ENCODE data around the gene KCNQ5.
A peak's percentile ranks its signal among the peaks of the same experiment; 100 is the strongest.
"Not testable (repeated sequence)": the region's sequence is repeated elsewhere in the genome, so short reads cannot be mapped to it uniquely, and the experiment has no call there.

KCNQ5 gene

GRCh38 chr6:73151732-73152131 is 529.9 kb downstream of the KCNQ5 start:
- DNase-seq = no peak

GRCh38 chr6:73152556-73152955 is 530.7 kb downstream of the KCNQ5 start:
- no peak for DNase-seq

DNA sequence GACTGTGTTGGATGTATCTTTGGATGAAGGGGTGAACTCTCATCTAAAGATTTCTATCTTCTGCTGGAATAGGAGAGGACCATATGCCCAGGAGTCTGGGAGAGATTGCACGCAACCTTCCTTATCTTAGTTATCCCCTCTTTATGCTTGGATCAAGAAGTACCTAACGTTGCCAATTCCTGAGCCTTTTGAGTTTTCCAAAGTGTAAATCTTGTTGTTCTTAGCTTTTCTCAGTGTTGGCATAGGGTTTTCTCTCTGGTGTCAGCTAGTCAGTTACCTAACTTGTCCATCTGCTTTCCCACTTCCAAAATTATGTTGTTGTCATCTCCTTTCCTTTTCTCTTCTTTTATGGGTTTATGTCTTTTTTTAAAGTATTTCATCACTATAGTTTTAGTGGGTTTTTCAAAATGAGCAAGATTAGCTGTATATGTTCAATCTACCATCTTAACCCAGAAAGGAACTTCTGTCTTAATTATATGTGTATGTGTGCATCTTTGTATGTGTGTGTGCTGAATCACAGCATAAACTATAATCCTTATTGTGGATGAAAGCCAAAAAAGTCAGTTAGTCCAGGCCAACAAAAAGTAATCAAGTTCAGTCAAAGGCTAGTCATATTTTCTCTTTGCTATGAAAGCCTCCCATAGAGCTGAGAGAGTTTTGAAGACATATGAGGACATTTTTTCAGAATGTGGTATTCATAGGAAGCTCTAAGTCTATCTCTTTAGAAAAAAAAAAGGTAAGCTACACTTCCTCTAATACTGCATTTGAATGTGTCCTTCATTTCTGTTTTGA is 531.3 kb downstream of the KCNQ5 start:
- DNase-seq = no peak

GRCh38 chr6:73156793-73157767 is 535.2 kb downstream of the KCNQ5 start:
- DNase-seq = no peak

- no peak for DNase-seq
These were observed 536.0 kb downstream of the KCNQ5 start for GRCh38 chr6:73157870-73158269.

- DNase-seq = no peak
These were observed 547.2 kb downstream of the KCNQ5 start for GRCh38 chr6:73169111-73169510.

DNA sequence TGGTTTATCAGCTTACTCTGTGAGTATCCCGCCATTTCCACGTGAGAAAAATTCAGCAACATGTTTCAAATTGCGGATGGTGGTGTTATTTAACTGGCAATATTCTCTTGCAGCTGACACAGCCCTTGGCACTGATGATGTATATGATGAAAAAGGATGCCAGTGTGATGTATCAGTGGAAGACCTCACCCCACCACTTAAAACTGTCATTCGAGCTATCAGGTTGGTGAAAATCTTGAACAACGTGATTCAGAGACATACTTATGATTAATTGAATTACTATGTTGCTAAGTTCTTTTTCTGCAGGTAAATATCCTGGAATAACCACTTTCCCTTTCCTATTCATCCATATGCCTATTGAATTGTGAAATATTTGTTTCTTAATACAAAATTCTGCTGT is 547.8 kb downstream of the KCNQ5 start:
- no peak for DNase-seq

GRCh38 chr6:73174646-73175045 is 552.8 kb downstream of the KCNQ5 start:
- no peak for DNase-seq

GRCh38 chr6:73176057-73176456 is 554.2 kb downstream of the KCNQ5 start:
- DNase-seq = no peak

GRCh38 chr6:73177221-73177944 is 555.5 kb downstream of the KCNQ5 start:
- DNase-seq = no peak

GRCh38 chr6:73180076-73180738 is 558.3 kb downstream of the KCNQ5 start:
- DNase-seq = no peak

DNA sequence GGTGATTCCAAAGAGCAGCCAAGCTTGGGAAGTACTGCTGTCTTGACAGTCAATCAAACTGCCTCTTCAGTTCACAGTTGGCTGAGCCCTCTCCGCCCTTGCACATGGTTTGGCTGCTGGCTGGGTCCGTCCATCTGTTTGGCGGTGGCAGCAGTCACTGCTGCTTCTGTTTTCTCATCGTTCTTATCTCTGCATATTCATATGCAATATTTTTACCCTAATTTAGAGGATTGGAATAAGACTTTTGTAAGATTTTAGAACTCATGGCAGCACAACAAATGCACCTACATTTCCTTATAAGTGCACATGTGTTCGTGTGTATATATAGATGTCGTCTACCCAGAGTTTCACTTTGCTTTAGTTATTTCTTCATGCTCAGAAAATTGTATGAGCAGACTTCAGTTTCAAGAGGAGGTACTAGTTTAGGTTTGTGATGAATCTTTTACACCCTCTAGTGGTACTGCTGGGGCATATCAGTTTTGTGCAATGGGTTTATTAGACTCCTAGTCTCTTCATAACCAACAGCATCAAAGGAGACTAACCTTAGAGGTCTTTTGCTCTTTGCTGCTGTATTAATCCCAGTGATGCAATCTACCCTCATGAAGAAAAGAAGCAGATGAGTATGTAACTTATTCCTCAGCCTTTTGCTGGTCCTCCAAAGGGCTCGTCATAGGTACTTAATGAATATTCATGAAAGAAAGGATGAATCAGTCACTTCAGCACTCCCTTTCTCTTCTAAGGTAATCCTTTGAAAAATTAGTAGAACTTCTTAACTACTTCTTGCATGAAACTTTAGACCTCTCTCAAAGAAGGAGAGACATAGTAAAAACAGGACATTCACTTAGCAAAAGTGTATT is 559.1 kb downstream of the KCNQ5 start:
- peak; percentile 33 for DNase-seq

GRCh38 chr6:73182021-73182607 is 560.2 kb downstream of the KCNQ5 start:
- DNase-seq = no peak

DNA sequence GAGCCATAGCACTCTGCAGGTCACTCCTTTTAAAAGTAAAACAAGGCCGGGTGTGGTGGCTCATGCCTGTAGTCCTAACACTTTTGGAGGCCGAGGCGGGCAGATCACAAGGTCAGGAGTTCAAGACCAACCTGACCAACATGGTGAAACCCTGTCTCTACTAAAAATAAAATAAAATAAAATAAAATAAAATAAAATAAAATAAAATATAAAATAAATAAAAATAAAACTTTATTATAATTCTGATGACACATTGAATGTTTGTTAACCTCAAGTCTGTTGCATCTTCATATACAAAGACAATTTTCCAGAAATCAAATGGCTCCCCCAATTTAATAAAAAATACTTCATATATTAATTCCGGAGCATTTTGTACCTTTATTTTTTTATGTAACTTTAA is 571.4 kb downstream of the KCNQ5 start:
- not testable (repeated sequence) for DNase-seq

DNA sequence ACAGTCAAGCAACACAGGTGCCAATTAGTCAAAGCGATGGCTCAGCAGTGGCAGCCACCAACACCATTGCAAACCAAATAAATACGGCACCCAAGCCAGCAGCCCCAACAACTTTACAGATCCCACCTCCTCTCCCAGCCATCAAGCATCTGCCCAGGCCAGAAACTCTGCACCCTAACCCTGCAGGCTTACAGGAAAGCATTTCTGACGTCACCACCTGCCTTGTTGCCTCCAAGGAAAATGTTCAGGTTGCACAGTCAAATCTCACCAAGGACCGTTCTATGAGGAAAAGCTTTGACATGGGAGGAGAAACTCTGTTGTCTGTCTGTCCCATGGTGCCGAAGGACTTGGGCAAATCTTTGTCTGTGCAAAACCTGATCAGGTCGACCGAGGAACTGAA is 572.9 kb downstream of the KCNQ5 start:
- DNase-seq = no peak

GRCh38 chr6:73200247-73200646 is 578.4 kb downstream of the KCNQ5 start:
- DNase-seq = no peak

- no peak for DNase-seq
These were observed 578.9 kb downstream of the KCNQ5 start for GRCh38 chr6:73200735-73201134.

DNA sequence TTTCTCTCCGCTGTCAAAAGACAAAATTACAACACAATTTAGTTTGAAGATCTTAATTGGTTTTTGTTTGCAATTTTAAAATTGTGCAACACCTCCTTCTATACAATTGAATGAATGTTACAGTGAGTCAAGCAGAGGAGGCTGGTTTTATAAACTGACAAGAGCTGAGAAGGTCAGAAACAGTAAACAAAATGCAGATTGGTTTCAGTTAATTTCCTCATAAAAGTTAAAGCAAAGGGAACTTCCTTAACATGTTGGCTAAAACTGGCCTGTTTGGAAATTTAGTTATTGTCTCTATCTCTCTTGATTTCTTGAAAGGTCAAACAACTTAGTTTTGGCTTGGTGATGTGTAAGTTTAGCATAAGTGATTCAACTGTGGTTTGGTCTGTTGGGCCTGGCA is 581.2 kb downstream of the KCNQ5 start:
- DNase-seq = no peak

GRCh38 chr6:73204252-73204651 is 582.4 kb downstream of the KCNQ5 start:
- no peak for DNase-seq

DNA sequence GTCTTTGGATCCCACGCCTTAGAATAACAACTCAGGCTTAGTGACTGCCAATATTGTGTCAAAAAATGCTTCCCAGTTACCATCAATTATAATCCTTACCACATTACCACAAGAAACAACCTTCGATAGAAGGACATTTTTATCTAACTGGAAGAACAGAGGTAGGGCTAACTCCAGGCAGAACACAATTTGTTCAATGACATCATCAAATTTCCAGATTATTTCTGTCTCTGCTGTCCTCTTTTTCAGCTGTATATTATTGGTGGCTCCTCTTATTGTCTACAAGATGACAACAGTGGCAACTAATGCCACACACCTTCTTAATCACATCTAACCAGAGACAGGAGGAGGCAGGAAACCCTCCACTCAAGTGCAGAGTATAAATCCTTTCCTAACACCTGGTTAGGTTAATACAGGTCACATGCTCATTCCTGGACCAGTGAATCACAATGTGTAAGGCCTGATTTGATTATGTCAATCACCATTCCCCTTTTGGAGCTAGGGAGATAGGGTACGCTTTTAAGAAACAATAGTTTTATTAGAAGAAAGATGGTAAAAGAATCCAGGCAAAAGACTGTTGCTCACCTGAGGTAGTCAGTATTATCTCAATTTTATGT is 585.5 kb downstream of the KCNQ5 start:
- DNase-seq = no peak

DNA sequence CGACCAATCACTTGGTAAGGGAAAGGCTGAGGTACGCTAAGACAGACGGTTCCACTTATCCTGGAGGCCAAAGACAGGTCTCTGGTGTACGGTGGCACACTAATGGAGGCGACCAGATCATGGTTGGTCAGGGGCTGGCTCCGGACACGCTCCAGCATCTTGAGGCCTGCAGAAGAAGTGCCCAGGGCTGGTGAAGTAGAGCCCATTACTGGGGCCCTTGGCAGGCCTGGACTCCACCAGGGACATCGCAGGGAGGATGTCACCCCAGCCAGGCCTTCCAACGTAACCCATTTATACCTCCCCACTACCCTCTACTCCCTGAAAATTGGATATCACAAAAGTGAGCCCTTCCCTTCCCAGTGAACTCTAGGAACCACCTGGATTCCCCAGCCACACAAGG is 587.3 kb downstream of the KCNQ5 start:
- DNase-seq = no peak

Measured in NCI-H510A (cell line).